H9 (cell line): ENCODE data around the gene AFAP1L1. TPM values are rescaled to one million over a fixed set of nuclear protein-coding genes. Genes with fewer than 3 reads are reported as not detected.
A peak's percentile ranks its signal among the peaks of the same experiment; 100 is the strongest.

Experiments
- DNase-seq: peaks from one replicate; pipeline ENCODE4 v3.0.0-alpha.2; 2017
- H2AFZ ChIP-seq: one replicate; pipeline ENCODE4 v1.6.1; 2013; ENCODE audit warnings: mild to moderate bottlenecking, low read length, control low read depth, moderate library complexity
- H2AK5ac ChIP-seq: 2 replicates; pipeline ENCODE4 v1.6.1; 2013; ENCODE audit warnings: low read length, control low read depth, mixed read lengths; ENCODE audit not compliant: insufficient read length
- H2BK120ac ChIP-seq: one replicate; pipeline ENCODE4 v1.6.1; 2013; ENCODE audit warnings: low read depth, mild to moderate bottlenecking, low read length, control low read depth, inconsistent platforms; ENCODE audit not compliant: poor library complexity, severe bottlenecking
- H2BK12ac ChIP-seq: 2 replicates; pipeline ENCODE4 v1.6.1; 2013; ENCODE audit warnings: low read length, control low read depth, mixed read lengths, low read depth; ENCODE audit not compliant: insufficient read length
- H2BK15ac ChIP-seq: 2 replicates; pipeline ENCODE4 v1.6.1; 2013; ENCODE audit warnings: low read depth, low read length, control low read depth
- H2BK20ac ChIP-seq: one replicate; pipeline ENCODE4 v1.6.1; 2013; ENCODE audit warnings: low read depth, mild to moderate bottlenecking, low read length, control low read depth, inconsistent platforms; ENCODE audit not compliant: poor library complexity, severe bottlenecking
- H2BK5ac ChIP-seq: 2 replicates; pipeline ENCODE4 v1.6.1; 2013; ENCODE audit warnings: low read length, control low read depth, mixed read lengths; ENCODE audit not compliant: insufficient read length
- H3K14ac ChIP-seq: 2 replicates; pipeline ENCODE4 v1.6.1; 2013; ENCODE audit warnings: low read length, control low read depth; ENCODE audit not compliant: insufficient read depth
- H3K18ac ChIP-seq: 2 replicates; pipeline ENCODE4 v1.6.1; 2013; ENCODE audit warnings: low read depth, mild to moderate bottlenecking, mixed read lengths, low read length, control low read depth; ENCODE audit not compliant: insufficient read length
- H3K23ac ChIP-seq: 2 replicates; pipeline ENCODE4 v1.6.1; 2013; ENCODE audit warnings: low read length, control low read depth, mixed read lengths, low read depth; ENCODE audit not compliant: insufficient read length
- H3K23me2 ChIP-seq: 2 replicates; pipeline ENCODE4 v1.6.1; 2013; ENCODE audit warnings: low read depth, mild to moderate bottlenecking, mixed read lengths, low read length, control low read depth; ENCODE audit not compliant: insufficient read length, poor library complexity, severe bottlenecking
- H3K27ac ChIP-seq: 2 replicates; pipeline ENCODE4 v1.5.1; 2013; ENCODE audit warnings: low read length, control low read depth, mixed read lengths, low read depth; ENCODE audit not compliant: insufficient read length
- H3K27me3 ChIP-seq: 2 replicates; pipeline ENCODE4 v1.6.1; 2013; ENCODE audit warnings: low read length, control low read depth, inconsistent platforms; ENCODE audit not compliant: insufficient read depth
- H3K4ac ChIP-seq: 2 replicates; pipeline ENCODE4 v1.6.1; 2013; ENCODE audit warnings: low read depth, mild to moderate bottlenecking, control low read depth, inconsistent platforms, low read length, moderate library complexity
- H3K4me1 ChIP-seq: 2 replicates; pipeline ENCODE4 v1.6.1; 2013; ENCODE audit warnings: low read length, control low read depth, inconsistent platforms; ENCODE audit not compliant: insufficient read depth
- H3K4me2 ChIP-seq: 2 replicates; pipeline ENCODE4 v1.6.1; 2013; ENCODE audit warnings: low read length, control low read depth, mixed read lengths; ENCODE audit not compliant: insufficient read length, insufficient read depth
- H3K56ac ChIP-seq: 2 replicates; pipeline ENCODE4 v1.6.1; 2013; ENCODE audit warnings: low read depth, mild to moderate bottlenecking, mixed read lengths, low read length, control low read depth; ENCODE audit not compliant: insufficient read length
- H3K79me1 ChIP-seq: 2 replicates; pipeline ENCODE4 v1.6.1; 2013; ENCODE audit warnings: low read depth, mild to moderate bottlenecking, moderate library complexity, low read length, control low read depth, inconsistent platforms; ENCODE audit not compliant: insufficient read depth, poor library complexity, severe bottlenecking
- H3K79me2 ChIP-seq: 2 replicates; pipeline ENCODE4 v1.6.1; 2013; ENCODE audit warnings: low read length, control low read depth, inconsistent platforms; ENCODE audit not compliant: insufficient read depth
- H3K9ac ChIP-seq: 2 replicates; pipeline ENCODE4 v1.6.1; 2013; ENCODE audit warnings: low read length, control low read depth, mixed read lengths; ENCODE audit not compliant: insufficient read length; ENCODE audit errors: extremely low read depth
- H3K9me3 ChIP-seq: one replicate; pipeline ENCODE4 v1.6.1; 2013; ENCODE audit warnings: low read depth, low read length, inconsistent platforms; ENCODE audit not compliant: control insufficient read depth
- H3T11ph ChIP-seq: one replicate; pipeline ENCODE4 v1.6.1; 2013; ENCODE audit warnings: mild to moderate bottlenecking, low read length, control low read depth, inconsistent platforms
- H4K20me1 ChIP-seq: one replicate; pipeline ENCODE4 v1.6.1; 2013; ENCODE audit not compliant: control insufficient read depth, insufficient read length, insufficient read depth
- H4K5ac ChIP-seq: 2 replicates; pipeline ENCODE4 v1.6.1; 2013; ENCODE audit warnings: low read depth, mild to moderate bottlenecking, mixed read lengths, low read length, control low read depth; ENCODE audit not compliant: insufficient read length
- H4K8ac ChIP-seq: replicated peaks from 2 replicates; pipeline ENCODE4 v1.6.1; 2013; ENCODE audit warnings: low read length, control low read depth, mixed read lengths, low read depth; ENCODE audit not compliant: insufficient read length
- H4K91ac ChIP-seq: 2 replicates; pipeline ENCODE4 v1.6.1; 2013; ENCODE audit warnings: low read depth, mild to moderate bottlenecking, moderate library complexity, mixed read lengths, low read length, control low read depth; ENCODE audit not compliant: insufficient read length
- H3K27ac Mint-ChIP-seq, 3 experiments: 2 replicates in 2 of 3; 3 replicates in 1 of 3; pipeline ENCODE4 v1.8.0; 2020 to 2021; ENCODE audit warnings: mixed read lengths in 3 of 3, mild to moderate bottlenecking in 1 of 3, moderate library complexity in 1 of 3
- H3K27me3 Mint-ChIP-seq: 2 replicates; pipeline ENCODE4 v1.8.0; 2021; ENCODE audit warnings: low read depth, mild to moderate bottlenecking, moderate library complexity, mixed read lengths
- H3K36me3 Mint-ChIP-seq, 3 experiments: 2 replicates in 2 of 3; 3 replicates in 1 of 3; pipeline ENCODE4 v1.8.0; 2020 to 2021; ENCODE audit warnings: low read depth in 3 of 3, mixed read lengths in 3 of 3; ENCODE audit not compliant: insufficient read depth in 1 of 3
- H3K4me1 Mint-ChIP-seq, 2 experiments: 2 replicates each; pipeline ENCODE4 v1.8.0; 2020; ENCODE audit warnings: mixed read lengths in 2 of 2
- H3K4me3 Mint-ChIP-seq, 2 experiments: 2 replicates in 1 of 2; 3 replicates in 1 of 2; pipeline ENCODE4 v1.8.0; 2020 to 2021; ENCODE audit warnings: mild to moderate bottlenecking in 2 of 2, mixed read lengths in 2 of 2, moderate library complexity in 1 of 2
- H3K9me3 Mint-ChIP-seq, 2 experiments: 2 replicates in 1 of 2; 3 replicates in 1 of 2; pipeline ENCODE4 v1.8.0; 2020; ENCODE audit warnings: mild to moderate bottlenecking in 2 of 2, mixed read lengths in 2 of 2, moderate library complexity in 1 of 2
- WGBS: extraction: QIAGEN DNeasy Blood & Tissue Kit; methylation state at CpG from one replicate; pipeline ENCODE4 v1.1.7; 2013; ENCODE audit warnings: missing lambda C conversion rate, low lambda C conversion rate, mixed read lengths; ENCODE audit not compliant: insufficient read length; ENCODE audit errors: extremely low coverage; 5-methylcytosine and 5-hydroxymethylcytosine counted together
- total RNA-seq: library from RNA; stranded (reverse); gene quantifications from 2 replicates; pipeline ENCODE4 v1.2.1, GENCODE V29; 2021
- TF ChIP-seq, protein P1 (sequence below): fragments of 200-600 bp; sonication (generic); conservative IDR thresholded peaks from 3 replicates; pipeline ENCODE4 v1.8.0; 2021; ENCODE audit warnings: antibody characterized with exemption, mild to moderate bottlenecking

Gene AFAP1L1
- total RNA-seq, 1 experiment from 2014 or later = 1.8 TPM

DNA sequence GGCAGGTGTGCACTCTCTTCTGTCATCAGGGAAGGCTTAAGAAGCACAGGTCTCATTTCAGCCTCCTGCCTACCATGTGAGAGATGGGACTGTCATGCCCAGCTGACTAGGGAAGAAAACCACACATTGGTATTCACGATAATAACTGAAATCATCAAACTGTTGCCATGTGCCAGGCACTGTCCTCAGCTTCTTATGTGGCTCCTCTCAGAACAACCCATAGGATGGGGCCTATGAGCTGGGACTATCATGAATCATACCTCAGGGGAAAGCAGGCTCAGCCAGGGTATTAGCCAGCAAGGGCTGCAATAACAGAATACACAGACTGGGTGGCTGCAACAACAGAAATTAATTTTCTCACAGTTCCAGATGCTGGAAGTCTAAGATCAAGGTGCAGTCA is 3.3 kb downstream of the AFAP1L1 start:
- no peak overlapping the region for H3K27ac ChIP-seq
- H3K4ac ChIP-seq = no peak overlapping the region
- H2BK120ac ChIP-seq = no peak overlapping the region
- H3K79me2 ChIP-seq = no peaks in the 10 kb centered on the region
- H2AK5ac ChIP-seq = no peak overlapping the region
- H3K4me1 Mint-ChIP-seq = peaks cover 19 to 24% of the 10 kb centered on the region in 2 experiments
- H3K27me3 ChIP-seq = peaks cover 7% of the 10 kb centered on the region; the same call in 1 of the 2 replicates
- H2BK5ac ChIP-seq = no peak overlapping the region
- no peak overlapping the region for H3K9ac ChIP-seq
- no peak overlapping the region for H3K4me3 Mint-ChIP-seq
- no peak overlapping the region for H3K56ac ChIP-seq
- no peaks in the 10 kb centered on the region for H4K20me1 ChIP-seq
- no peaks in the 10 kb centered on the region for H3K36me3 Mint-ChIP-seq
- no peaks in the 10 kb centered on the region for H3K9me3 ChIP-seq
- peak overlapping the region in 1 of 3 experiments; percentile 18; a peak in 1 of 7 replicates for H3K27ac Mint-ChIP-seq
- H2BK20ac ChIP-seq = no peak overlapping the region
- H3K79me1 ChIP-seq = no peaks in the 10 kb centered on the region
- no peak overlapping the region for H3K23ac ChIP-seq
- H4K8ac ChIP-seq = no peak overlapping the region
- TF ChIP-seq, protein P1, sequence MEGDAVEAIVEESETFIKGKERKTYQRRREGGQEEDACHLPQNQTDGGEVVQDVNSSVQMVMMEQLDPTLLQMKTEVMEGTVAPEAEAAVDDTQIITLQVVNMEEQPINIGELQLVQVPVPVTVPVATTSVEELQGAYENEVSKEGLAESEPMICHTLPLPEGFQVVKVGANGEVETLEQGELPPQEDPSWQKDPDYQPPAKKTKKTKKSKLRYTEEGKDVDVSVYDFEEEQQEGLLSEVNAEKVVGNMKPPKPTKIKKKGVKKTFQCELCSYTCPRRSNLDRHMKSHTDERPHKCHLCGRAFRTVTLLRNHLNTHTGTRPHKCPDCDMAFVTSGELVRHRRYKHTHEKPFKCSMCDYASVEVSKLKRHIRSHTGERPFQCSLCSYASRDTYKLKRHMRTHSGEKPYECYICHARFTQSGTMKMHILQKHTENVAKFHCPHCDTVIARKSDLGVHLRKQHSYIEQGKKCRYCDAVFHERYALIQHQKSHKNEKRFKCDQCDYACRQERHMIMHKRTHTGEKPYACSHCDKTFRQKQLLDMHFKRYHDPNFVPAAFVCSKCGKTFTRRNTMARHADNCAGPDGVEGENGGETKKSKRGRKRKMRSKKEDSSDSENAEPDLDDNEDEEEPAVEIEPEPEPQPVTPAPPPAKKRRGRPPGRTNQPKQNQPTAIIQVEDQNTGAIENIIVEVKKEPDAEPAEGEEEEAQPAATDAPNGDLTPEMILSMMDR = no peak
- no peak overlapping the region for H3K4me2 ChIP-seq
- no peak overlapping the region for H4K5ac ChIP-seq
- no peak overlapping the region for H2AFZ ChIP-seq
- H3T11ph ChIP-seq = no peak overlapping the region
- H2BK12ac ChIP-seq = no peak overlapping the region
- H3K14ac ChIP-seq = no peak overlapping the region
- H3K23me2 ChIP-seq = peaks cover 8% of the 10 kb centered on the region
- no peak overlapping the region for H2BK15ac ChIP-seq
- no peak overlapping the region for H4K91ac ChIP-seq
- no peaks in the 10 kb centered on the region; the same call in 1 of the 2 replicates for H3K4me1 ChIP-seq
- DNase-seq = no peak
- H3K9me3 Mint-ChIP-seq = no peaks in the 10 kb centered on the region; a peak in 2 of 5 replicates
- H3K27me3 Mint-ChIP-seq = peaks cover 71% of the 10 kb centered on the region
- WGBS = no CpG with 5 or more reads among the region's 1 CpG
- no peak overlapping the region for H3K18ac ChIP-seq
